GM18873 (cell line): ENCODE data around the gene FALEC.
A peak's percentile ranks its signal among the peaks of the same experiment; 100 is the strongest.
"Not testable (repeated sequence)": the region's sequence is repeated elsewhere in the genome, so short reads cannot be mapped to it uniquely, and the experiment has no call there.

ENCODE experiments used
- ATAC-seq: cut with Tn5 transposase; IDR thresholded peaks from one replicate; pipeline ENCODE4 v1.9.1; 2021; ENCODE audit warnings: mild to moderate bottlenecking, moderate library complexity, moderate number of reproducible peaks; ENCODE audit not compliant: unreplicated experiment, low FRiP score

FALEC gene

GRCh38 chr1:150557065-150557600 is 41.6 kb downstream of the FALEC start:
- no peak for ATAC-seq

- ATAC-seq: no peak
Observed at GRCh38 chr1:150557813-150558212, 42.3 kb downstream of the FALEC start.

GRCh38 chr1:150558303-150558704 is 42.8 kb downstream of the FALEC start:
- no peak for ATAC-seq

GRCh38 chr1:150558761-150559655 is 43.5 kb downstream of the FALEC start:
- ATAC-seq: no peak

GRCh38 chr1:150559656-150560010 is 44.1 kb downstream of the FALEC start:
- ATAC-seq: no peak

GRCh38 chr1:150560011-150560438 is 44.5 kb downstream of the FALEC start:
- no peak for ATAC-seq

- ATAC-seq: no peak
Observed at GRCh38 chr1:150560576-150561253, 45.2 kb downstream of the FALEC start.

- no peak for ATAC-seq
Observed at GRCh38 chr1:150561254-150561973, 45.9 kb downstream of the FALEC start.

- ATAC-seq: peak; percentile 32
Observed at GRCh38 chr1:150561974-150562445, 46.5 kb downstream of the FALEC start.

- ATAC-seq: peak; percentile 37
Observed at GRCh38 chr1:150562446-150563339, 47.1 kb downstream of the FALEC start.

- peak; percentile 22 for ATAC-seq
Observed at GRCh38 chr1:150563340-150564038, 47.9 kb downstream of the FALEC start.

GRCh38 chr1:150564051-150564991 is 48.8 kb downstream of the FALEC start:
- no peak for ATAC-seq

GRCh38 chr1:150565240-150565991 is 49.9 kb downstream of the FALEC start:
- not testable (repeated sequence) for ATAC-seq

- no peak for ATAC-seq
Observed at GRCh38 chr1:150566589-150567340, 51.2 kb downstream of the FALEC start.

- no peak for ATAC-seq
Observed at GRCh38 chr1:150567341-150567716, 51.8 kb downstream of the FALEC start.

- no peak for ATAC-seq
Observed at GRCh38 chr1:150567717-150568593, 52.4 kb downstream of the FALEC start.
